Spleen (tissue), 11 donors: ENCODE measurements around the gene STK40. TPM values are rescaled to one million over a fixed set of nuclear protein-coding genes. Genes with fewer than 3 reads are reported as not detected.

ENCODE experiments used
- DNase-seq: peaks from one replicate; pipeline ENCODE4 v3.0.0-alpha.2; 2020
- H3K27ac ChIP-seq, 8 donors: fragments of 200-600 bp; sonication (generic) in 7 of 8; 1 replicate in 4 of 8; 2 replicates in 4 of 8; pipeline versions ENCODE4 v1.5.0 to v1.8.0; 2016 to 2021; ENCODE audit warnings: inconsistent platforms in 4 of 8, mild to moderate bottlenecking in 4 of 8, moderate library complexity in 1 of 8
- H3K27me3 ChIP-seq, 7 donors: fragments of 200-600 bp; sonication (generic) in 6 of 7; replicated peaks in 1 of 7; 1 replicate in 4 of 7; 2 replicates in 3 of 7; pipeline versions ENCODE4 v1.5.0 to v1.8.0; 2016 to 2021; ENCODE audit warnings: inconsistent platforms in 3 of 7, mild to moderate bottlenecking in 1 of 7
- H3K36me3 ChIP-seq, 6 donors: fragments of 200-600 bp; sonication (generic) in 5 of 6; 1 replicate in 4 of 6; 2 replicates in 2 of 6; pipeline versions ENCODE4 v1.5.0 to v1.8.0; 2016 to 2021; ENCODE audit warnings: inconsistent platforms in 2 of 6
- H3K4me1 ChIP-seq, 6 donors: fragments of 200-600 bp; sonication (generic) in 5 of 6; 1 replicate in 3 of 6; 2 replicates in 3 of 6; pipeline versions ENCODE4 v1.5.0 to v1.8.0; 2016 to 2021; ENCODE audit warnings: inconsistent platforms in 3 of 6
- H3K4me3 ChIP-seq, 8 donors: fragments of 200-600 bp; sonication (generic) in 7 of 8; 1 replicate in 4 of 8; 2 replicates in 4 of 8; pipeline versions ENCODE4 v1.5.0 to v1.8.0; 2016 to 2021; ENCODE audit warnings: inconsistent platforms in 4 of 8, mild to moderate bottlenecking in 4 of 8, moderate library complexity in 2 of 8
- H3K9me3 ChIP-seq, 8 donors: fragments of 200-600 bp; sonication (generic) in 7 of 8; 1 replicate in 4 of 8; 2 replicates in 4 of 8; pipeline versions ENCODE4 v1.5.0 to v1.8.0; 2016 to 2021; ENCODE audit warnings: inconsistent platforms in 4 of 8
- POLR2A ChIP-seq, 3 donors: fragments of 450-650 bp; IDR thresholded peaks; one replicate each; pipeline ENCODE4 v1.5.1; 2017; ENCODE audit warnings: antibody characterized with exemption in 3 of 3, mild to moderate bottlenecking in 1 of 3
- POLR2AphosphoS5 ChIP-seq, 3 donors: sonication (generic); formaldehyde crosslinking; IDR thresholded peaks; one replicate each; pipeline ENCODE4 v1.5.1; 2017; ENCODE audit warnings: antibody characterized with exemption in 3 of 3
- WGBS, 5 donors: extraction: QIAGEN DNeasy Blood & Tissue Kit in 3 of 5; methylation state at CpG; one replicate each; pipeline versions ENCODE4 v1.1.5 to v1.1.7; 2013 to 2018; 5-methylcytosine and 5-hydroxymethylcytosine counted together
- intact Hi-C: fragments of 100-400 bp; cut with DNase I; formaldehyde crosslinking; loops from one replicate; pipeline ENCODE4 v1.15.0; 2023; ENCODE audit warnings: low total_unique reads
- polyA plus RNA-seq, 3 donors: library from polyadenylated mRNA; stranded (reverse); fragments of 200-250 nt; gene quantifications; one replicate each; pipeline ENCODE4 v1.2.1, GENCODE V29; 2013
- total RNA-seq, 7 donors: library from RNA; depleted of rRNA in 3 of 7; stranded (reverse); fragments of >200 nt in 3 of 7; fragmentation: NEBNext Ultra II Directional in 4 of 7; extraction: Animal tissue kit (Norgen Biotek cat#: 25700) in 4 of 7; gene quantifications; one replicate each; pipeline versions ENCODE4 v1.1.0 to v1.2.1, GENCODE V29; 2016 to 2021
- TF ChIP-seq, protein P1 (sequence below), 11 experiments: fragments of 200-600 bp in 7 of 11; fragments of 450-650 bp in 4 of 11; sonication (generic) in 4 of 11; IDR thresholded peaks in 8 of 11; conservative IDR thresholded peaks in 3 of 11; 1 replicate in 7 of 11; 2 replicates in 4 of 11; pipeline versions ENCODE4 v1.4.0 to v1.8.0; 2016 to 2021; ENCODE audit warnings: antibody characterized with exemption in 11 of 11, inconsistent platforms in 4 of 11, mild to moderate bottlenecking in 1 of 11
- donor health status: healthy with polysubstance abuse.
- donor health status: DM: no; HTN: no; CAD: no; lungs with moderate emphysema.
- donor health status: DM: no; HTN: no; CAD: no.
- donor health status: Bipolar disorder and iron deficiency.
- donor health status: healthy.
- donor health status: DM: no; HTN: no; CAD: no.
- donor health status: DM: yes; HTN: yes; CAD: no.

STK40 gene
- total and polyA plus RNA-seq, 10 donors = 13.7 to 79.2 (median 48.9) TPM

DNA sequence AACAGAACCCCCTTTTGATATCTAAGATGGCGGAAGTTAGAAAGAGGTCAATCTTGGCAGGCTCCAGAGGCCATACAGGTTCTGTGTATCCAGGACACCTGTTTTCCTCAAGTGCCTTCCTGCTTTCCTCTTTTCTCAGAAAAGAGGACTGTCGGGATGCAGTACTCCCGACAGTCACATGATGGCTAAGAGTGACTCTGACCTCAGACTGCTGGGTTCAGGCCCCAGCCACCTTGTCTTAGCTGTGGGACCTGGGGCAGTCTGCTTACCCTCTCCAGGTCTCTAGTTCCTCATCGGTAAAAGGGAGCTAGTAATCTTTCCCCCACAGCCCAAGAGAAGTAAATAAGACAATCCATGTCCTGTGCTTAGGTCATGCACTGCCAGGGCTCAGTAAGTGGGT, 29.9 kb downstream of the STK40 start:
- TF ChIP-seq POLR2A (IDR thresholded peaks at IDR 0.05) (no peak), POLR2AphosphoS5 (IDR thresholded peaks at IDR 0.05) (no peak)
- TF ChIP-seq, protein P1, sequence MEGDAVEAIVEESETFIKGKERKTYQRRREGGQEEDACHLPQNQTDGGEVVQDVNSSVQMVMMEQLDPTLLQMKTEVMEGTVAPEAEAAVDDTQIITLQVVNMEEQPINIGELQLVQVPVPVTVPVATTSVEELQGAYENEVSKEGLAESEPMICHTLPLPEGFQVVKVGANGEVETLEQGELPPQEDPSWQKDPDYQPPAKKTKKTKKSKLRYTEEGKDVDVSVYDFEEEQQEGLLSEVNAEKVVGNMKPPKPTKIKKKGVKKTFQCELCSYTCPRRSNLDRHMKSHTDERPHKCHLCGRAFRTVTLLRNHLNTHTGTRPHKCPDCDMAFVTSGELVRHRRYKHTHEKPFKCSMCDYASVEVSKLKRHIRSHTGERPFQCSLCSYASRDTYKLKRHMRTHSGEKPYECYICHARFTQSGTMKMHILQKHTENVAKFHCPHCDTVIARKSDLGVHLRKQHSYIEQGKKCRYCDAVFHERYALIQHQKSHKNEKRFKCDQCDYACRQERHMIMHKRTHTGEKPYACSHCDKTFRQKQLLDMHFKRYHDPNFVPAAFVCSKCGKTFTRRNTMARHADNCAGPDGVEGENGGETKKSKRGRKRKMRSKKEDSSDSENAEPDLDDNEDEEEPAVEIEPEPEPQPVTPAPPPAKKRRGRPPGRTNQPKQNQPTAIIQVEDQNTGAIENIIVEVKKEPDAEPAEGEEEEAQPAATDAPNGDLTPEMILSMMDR (IDR thresholded peaks at IDR 0.05 in 8 of 11, conservative IDR thresholded peaks at IDR 0.05 in 3 of 11) = no peak
- Histone ChIP-seq H3K27ac (peak overlapping the region in 2 of 8 donors; percentile 21 to 28), H3K4me1 (peaks cover 20 to 59% (median 48%) of the 10 kb centered on the region in 6 donors), H3K4me3 (no peak overlapping the region), H3K27me3 (no peaks in the 10 kb centered on the region), H3K36me3 (peaks cover 0 to 98% (median 51%) of the 10 kb centered on the region in 6 donors), H3K9me3 (no peaks in the 10 kb centered on the region)
- no peak for DNase-seq
- intact Hi-C loops = no loop called here
- 72 to 86% (median 80%) methylated on average over 4 of the region's 4 CpGs for WGBS, 5 donors

DNA sequence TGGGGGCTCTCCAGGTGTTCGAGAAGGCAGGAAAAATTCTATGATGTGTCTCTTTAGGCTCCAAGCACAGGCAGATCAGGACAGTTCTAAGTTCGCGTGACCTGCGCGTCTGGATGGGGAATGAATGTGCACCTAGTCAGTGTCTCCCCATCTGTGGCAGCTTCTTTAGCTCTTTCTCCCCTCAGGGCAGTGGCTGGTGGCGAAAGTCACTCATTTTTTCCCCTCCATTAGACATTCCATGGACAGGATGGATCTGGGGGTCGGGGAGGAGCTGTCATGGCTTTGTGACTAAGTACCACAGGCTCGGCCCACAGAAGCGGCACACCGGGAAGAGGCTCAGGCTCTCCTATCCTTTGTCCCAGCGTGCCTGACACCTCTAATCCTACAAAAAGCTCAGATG, 31.2 kb downstream of the STK40 start:
- 95 to 99% (median 96%) methylated on average over 11 of the region's 11 CpGs for WGBS, 5 donors
- Histone ChIP-seq H3K9me3 (no peaks in the 10 kb centered on the region), H3K4me1 (peaks cover 32 to 59% (median 49%) of the 10 kb centered on the region in 6 donors), H3K36me3 (peaks cover 0 to 97% (median 51%) of the 10 kb centered on the region in 6 donors), H3K4me3 (no peak overlapping the region), H3K27me3 (no peaks in the 10 kb centered on the region), H3K27ac (no peak overlapping the region)
- TF ChIP-seq, protein P1 (IDR thresholded peaks at IDR 0.05 in 8 of 11, conservative IDR thresholded peaks at IDR 0.05 in 3 of 11) = no peak
- intact Hi-C loops = no loop called here
- no peak for DNase-seq

DNA sequence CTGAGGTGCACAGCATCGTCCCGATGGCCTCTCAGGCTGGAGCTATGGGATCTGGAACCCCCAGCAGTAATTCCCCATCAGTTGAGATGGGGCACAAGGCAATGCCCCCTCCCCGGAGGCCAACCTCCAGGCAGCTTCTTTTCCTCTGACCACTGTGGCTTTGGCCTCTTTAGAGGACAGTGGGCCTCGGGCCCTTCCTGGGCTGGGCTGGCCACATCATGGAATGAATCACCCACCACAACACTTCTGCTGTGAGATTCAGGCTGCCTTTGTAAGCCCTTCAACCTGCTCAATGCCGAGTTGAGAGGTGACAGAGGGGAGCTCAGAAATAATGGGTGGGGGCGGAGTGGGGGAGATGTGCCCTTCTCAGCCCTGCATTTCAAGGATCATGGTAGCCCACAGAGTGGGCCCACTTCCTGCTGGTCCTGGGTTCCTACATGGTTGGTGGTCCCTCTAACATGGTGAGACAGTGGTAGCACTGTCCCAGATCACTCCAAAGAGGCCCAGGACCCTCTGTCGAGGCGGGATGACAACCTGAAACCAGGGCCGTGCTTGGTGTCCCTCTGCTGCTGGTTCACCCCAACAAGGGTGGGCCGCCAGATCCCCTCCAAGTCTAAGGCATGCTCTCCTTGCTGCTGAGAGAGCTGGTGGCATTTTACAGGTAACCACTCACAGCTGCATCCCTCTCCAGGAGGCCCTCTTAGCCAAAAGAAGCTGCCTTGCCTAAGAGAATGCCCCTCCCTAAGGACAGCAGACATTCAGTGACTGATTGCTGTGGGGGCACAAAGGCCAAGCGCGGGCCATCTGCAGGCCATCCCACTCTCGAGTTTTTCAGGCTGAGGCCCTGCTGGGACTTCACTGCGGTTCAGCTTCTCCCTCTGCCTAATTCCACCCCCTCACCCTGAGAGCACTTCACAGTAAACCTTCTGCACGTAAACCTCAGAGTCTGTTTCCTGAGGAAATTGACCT, 32.5 kb downstream of the STK40 start:
- intact Hi-C loops = no loop called here
- no peak overlapping the region for H3K4me3 ChIP-seq
- peak; percentile 51 for DNase-seq
- H3K36me3 ChIP-seq = peaks cover 0 to 97% (median 47%) of the 10 kb centered on the region in 6 donors
- H3K4me1 ChIP-seq = peaks cover 40 to 61% (median 48%) of the 10 kb centered on the region in 6 donors
- H3K27ac ChIP-seq = peak overlapping the region in 7 of 8 donors; percentile 27 to 86 (median 79)
- no peaks in the 10 kb centered on the region for H3K27me3 ChIP-seq
- 73 to 80% (median 79%) methylated on average over 13 to 15 of the region's 15 CpGs for WGBS, 5 donors
- TF ChIP-seq POLR2A (IDR thresholded peaks at IDR 0.05) = no peak
- TF ChIP-seq POLR2AphosphoS5 (IDR thresholded peaks at IDR 0.05) = peak in 1 of 3 donors; percentile 19
- no peaks in the 10 kb centered on the region for H3K9me3 ChIP-seq

DNA sequence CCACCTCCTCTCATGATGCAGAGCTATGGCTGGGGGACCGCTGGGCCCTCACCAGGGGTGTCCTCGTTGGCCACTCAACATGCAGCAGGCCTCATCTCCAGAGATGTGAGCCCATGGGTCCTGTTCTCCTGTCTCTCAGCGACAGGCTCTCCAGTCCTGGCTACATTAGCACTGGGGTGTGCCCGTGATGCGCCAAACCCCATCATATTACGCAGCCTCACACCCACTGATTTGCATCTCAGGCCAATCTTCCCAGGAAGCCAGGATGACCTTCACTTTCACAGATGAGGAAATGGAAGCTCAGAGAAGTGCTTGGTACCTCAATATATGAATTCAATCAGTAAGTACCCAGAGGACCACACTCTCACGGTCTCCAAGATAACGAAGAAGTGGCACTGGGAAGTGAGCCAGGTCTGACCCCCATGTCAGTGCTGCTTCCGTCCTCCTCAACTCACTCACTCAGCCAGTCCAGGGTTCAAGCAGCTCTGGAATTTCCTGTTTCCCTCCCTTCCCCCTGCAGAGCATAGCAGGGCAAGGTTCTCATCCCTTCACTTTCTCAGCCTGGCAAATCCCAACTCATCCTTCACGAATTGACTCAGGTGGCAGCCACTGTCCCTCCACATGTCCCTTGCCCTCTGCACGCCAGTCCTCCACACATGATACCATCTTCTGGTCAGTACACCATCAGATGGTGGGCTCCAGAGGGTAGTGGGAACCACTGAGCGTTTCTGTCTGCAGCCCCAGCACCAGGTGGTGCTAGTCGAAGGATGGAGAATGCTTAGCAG, 33.4 kb downstream of the STK40 start:
- TF ChIP-seq, protein P1 (IDR thresholded peaks at IDR 0.05 in 8 of 11, conservative IDR thresholded peaks at IDR 0.05 in 3 of 11) = no peak
- TF ChIP-seq POLR2AphosphoS5 (IDR thresholded peaks at IDR 0.05) = peak in 2 of 3 donors; percentile 53 to 57
- Histone ChIP-seq H3K4me3 (no peak overlapping the region), H3K36me3 (peaks cover 0 to 97% (median 46%) of the 10 kb centered on the region in 6 donors), H3K27ac (peak overlapping the region in 7 of 8 donors; percentile 27 to 86 (median 79)), H3K9me3 (no peaks in the 10 kb centered on the region), H3K4me1 (peaks cover 40 to 64% (median 48%) of the 10 kb centered on the region in 6 donors), H3K27me3 (no peaks in the 10 kb centered on the region)
- 50 to 73% (median 71%) methylated on average over 9 to 13 of the region's 13 CpGs for WGBS, 5 donors
- intact Hi-C loops = no loop called here
- DNase-seq = no peak
